ENCODE results near the gene PRR22. TPM values are rescaled to one million over a fixed set of nuclear protein-coding genes. Genes with fewer than 3 reads are reported as not detected.

Gene PRR22
- total and polyA plus RNA-seq, 9 of the 15 experiments (the other 6 are each of a cell fraction or from before 2014, with no cell fraction given), result 0.03 to 12.0 (median 2.0) TPM; not detected in 1

GRCh38 chr19:5805462-5806132 lies 21.1 kb upstream of the PRR22 start (continued):
- peak; percentile 31; the same call in 1 of the 2 replicates for TF ChIP-seq HCFC1 (IDR thresholded peaks at IDR 0.05; ENCODE audit: low read depth, low read length)
- peak; percentile 84; the same call in 1 of the 2 replicates for TF ChIP-seq KDM2B (CRISPR knock-in tag; IDR thresholded peaks at IDR 0.05)
- TF ChIP-seq E2F5 (CRISPR knock-in tag; IDR thresholded peaks at IDR 0.05), result no peak
- TF ChIP-seq ASH1L (IDR thresholded peaks at IDR 0.05; ENCODE audit: borderline replicate concordance, low read depth, partially characterized antibody), result no peak
- TF ChIP-seq L3MBTL2 (IDR thresholded peaks at IDR 0.05), result peak; percentile 76
- no peak for TF ChIP-seq ZBTB5 (IDR thresholded peaks at IDR 0.05)
- no peak for TF ChIP-seq ZNF407 (IDR thresholded peaks at IDR 0.05; ENCODE audit: low read depth)
- TF ChIP-seq TAF1 (IDR thresholded peaks at IDR 0.05; ENCODE audit: control insufficient read depth, extremely low read depth, insufficient read depth, low read length, severe bottlenecking), result peak; percentile 19
- 0 out of 2 replicates have a peak, but pooled peaks have one; percentile 33 for TF ChIP-seq ZBTB2 (IDR thresholded peaks at IDR 0.05)
- TF ChIP-seq PHF20 (IDR thresholded peaks at IDR 0.05; ENCODE audit: partially characterized antibody), result peak; percentile 16
- no peak for TF ChIP-seq E2F4 (CRISPR knock-in tag; IDR thresholded peaks at IDR 0.05; ENCODE audit: low read depth)
- no peak for TF ChIP-seq MBD2 (IDR thresholded peaks at IDR 0.05; ENCODE audit: borderline replicate concordance, low read depth)
- TF ChIP-seq CBX2 (IDR thresholded peaks at IDR 0.05; ENCODE audit: insufficient read depth, low read length, poor library complexity, severe bottlenecking), result no peak

Measured in K562 (cell line).